Kidney (tissue), 14 donors: ENCODE results near the gene NID1. TPM values are rescaled to one million over a fixed set of nuclear protein-coding genes. Genes with fewer than 3 reads are reported as not detected.

Experiments
- DNase-seq, 5 donors: peaks; one replicate each; pipeline ENCODE4 v3.0.0-alpha.2; 2013 to 2020
- FAIRE-seq: peaks from 2 replicates; lab custom pipeline; 2012; peaks lifted over from hg19 to GRCh38; lab: Jason Lieb, UNC
- H3K27ac ChIP-seq, 2 donors: one replicate each; pipeline ENCODE4 v1.7.0; 2013; ENCODE audit warnings: low read depth in 2 of 2, low read length in 2 of 2, inconsistent platforms in 1 of 2
- H3K27me3 ChIP-seq: one replicate; pipeline ENCODE4 v1.7.1; 2013; ENCODE audit warnings: low read length, inconsistent platforms; ENCODE audit not compliant: control insufficient read depth, insufficient read depth
- H3K36me3 ChIP-seq, 3 donors: one replicate each; pipeline versions ENCODE4 v1.7.0 to v1.7.1; 2013; ENCODE audit warnings: low read length in 3 of 3, control low read depth in 1 of 3, inconsistent platforms in 1 of 3; ENCODE audit not compliant: insufficient read depth in 3 of 3, control insufficient read depth in 2 of 3
- H3K4me1 ChIP-seq, 3 donors: one replicate each; pipeline versions ENCODE4 v1.7.0 to v1.7.1; 2013; ENCODE audit warnings: low read length in 3 of 3, inconsistent platforms in 1 of 3, low read depth in 1 of 3; ENCODE audit not compliant: control insufficient read depth in 2 of 3, insufficient read depth in 2 of 3
- H3K4me3 ChIP-seq, 3 donors: one replicate each; pipeline versions ENCODE4 v1.7.0 to v1.8.1; 2013; ENCODE audit warnings: low read length in 3 of 3, control low read depth in 1 of 3, inconsistent platforms in 1 of 3
- H3K9ac ChIP-seq, 3 donors: one replicate each; pipeline versions ENCODE4 v1.7.0 to v1.7.1; 2013; ENCODE audit warnings: low read length in 3 of 3, control low read depth in 1 of 3, inconsistent platforms in 1 of 3
- H3K9me3 ChIP-seq, 3 donors: one replicate each; pipeline versions ENCODE4 v1.7.0 to v1.7.1; 2013; ENCODE audit warnings: low read length in 3 of 3, control low read depth in 1 of 3, inconsistent platforms in 1 of 3; ENCODE audit not compliant: control insufficient read depth in 2 of 3, insufficient read depth in 1 of 3
- intact Hi-C: fragments of 100-400 bp; cut with DNase I; formaldehyde crosslinking; loops from one replicate; pipeline ENCODE4 v1.11.1; 2022
- polyA plus RNA-seq: library from polyadenylated mRNA; stranded (reverse); fragments of 350-450 nt; fragmentation: Illumina TruSeq; extraction: RNeasy Lipid Tissue Mini Kit (QIAGEN cat#74804); gene quantifications from one replicate; pipeline ENCODE4 v1.2.3, GENCODE V29; 2014; ENCODE audit warnings: low read depth, low replicate concordance; ENCODE audit not compliant: insufficient read depth
- total RNA-seq: library from RNA; stranded (reverse); fragmentation: NEBNext Ultra II Directional; extraction: Animal tissue kit (Norgen Biotek cat#: 25700); gene quantifications from one replicate; pipeline ENCODE4 v1.2.1, GENCODE V29; 2021
- TF ChIP-seq, protein P1 (sequence below): IDR thresholded peaks from 3 replicates; pipeline ENCODE4 v1.5.1; 2012; ENCODE audit warnings: mild to moderate bottlenecking, moderate library complexity, borderline replicate concordance; ENCODE audit not compliant: insufficient read depth; ENCODE audit errors: extremely low read depth
- donor health status: control.
- donor health status: control.
- donor health status: control.
- donor health status: control.
- donor health status: control.
- donor health status: DM: yes; HTN: yes; CAD: no.
- donor health status: Normal renal cell carcinoma (clear cell type).

The NID1 gene
- total and polyA plus RNA-seq, 2 donors from 2014 or later: 7.4 to 70.1 TPM

DNA sequence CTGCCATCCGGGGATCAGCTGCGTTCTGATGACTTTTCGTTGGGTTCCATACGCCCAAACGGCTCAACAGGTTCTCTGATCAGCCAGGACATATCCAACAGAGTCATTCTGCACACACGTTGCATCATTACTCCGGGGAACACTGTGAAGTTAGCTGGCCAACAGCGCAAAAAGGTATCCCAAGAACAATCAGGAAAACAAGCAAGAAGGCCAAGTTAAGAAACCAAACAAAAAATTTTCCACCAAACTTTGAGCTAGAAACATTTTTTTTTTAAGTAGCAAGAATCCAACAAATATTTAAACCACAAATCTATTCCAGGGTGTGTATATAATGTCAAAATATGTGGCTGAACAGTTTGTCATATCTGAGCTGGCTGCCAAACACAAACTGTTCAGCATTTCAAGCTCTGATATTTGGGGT, 29.2 kb downstream of the NID1 start:
- Histone ChIP-seq H3K4me1 (no peaks in the 10 kb centered on the region), H3K9me3 (no peaks in the 10 kb centered on the region), H3K36me3 (peaks cover 0 to 17% (median 10%) of the 10 kb centered on the region in 3 donors), H3K9ac (no peak overlapping the region), H3K4me3 (no peak overlapping the region), H3K27me3 (no peaks in the 10 kb centered on the region), H3K27ac (no peak overlapping the region)
- intact Hi-C loops: no loop called here
- TF ChIP-seq, protein P1, sequence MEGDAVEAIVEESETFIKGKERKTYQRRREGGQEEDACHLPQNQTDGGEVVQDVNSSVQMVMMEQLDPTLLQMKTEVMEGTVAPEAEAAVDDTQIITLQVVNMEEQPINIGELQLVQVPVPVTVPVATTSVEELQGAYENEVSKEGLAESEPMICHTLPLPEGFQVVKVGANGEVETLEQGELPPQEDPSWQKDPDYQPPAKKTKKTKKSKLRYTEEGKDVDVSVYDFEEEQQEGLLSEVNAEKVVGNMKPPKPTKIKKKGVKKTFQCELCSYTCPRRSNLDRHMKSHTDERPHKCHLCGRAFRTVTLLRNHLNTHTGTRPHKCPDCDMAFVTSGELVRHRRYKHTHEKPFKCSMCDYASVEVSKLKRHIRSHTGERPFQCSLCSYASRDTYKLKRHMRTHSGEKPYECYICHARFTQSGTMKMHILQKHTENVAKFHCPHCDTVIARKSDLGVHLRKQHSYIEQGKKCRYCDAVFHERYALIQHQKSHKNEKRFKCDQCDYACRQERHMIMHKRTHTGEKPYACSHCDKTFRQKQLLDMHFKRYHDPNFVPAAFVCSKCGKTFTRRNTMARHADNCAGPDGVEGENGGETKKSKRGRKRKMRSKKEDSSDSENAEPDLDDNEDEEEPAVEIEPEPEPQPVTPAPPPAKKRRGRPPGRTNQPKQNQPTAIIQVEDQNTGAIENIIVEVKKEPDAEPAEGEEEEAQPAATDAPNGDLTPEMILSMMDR: no peak
- FAIRE-seq (no peak), DNase-seq (no peak)

DNA sequence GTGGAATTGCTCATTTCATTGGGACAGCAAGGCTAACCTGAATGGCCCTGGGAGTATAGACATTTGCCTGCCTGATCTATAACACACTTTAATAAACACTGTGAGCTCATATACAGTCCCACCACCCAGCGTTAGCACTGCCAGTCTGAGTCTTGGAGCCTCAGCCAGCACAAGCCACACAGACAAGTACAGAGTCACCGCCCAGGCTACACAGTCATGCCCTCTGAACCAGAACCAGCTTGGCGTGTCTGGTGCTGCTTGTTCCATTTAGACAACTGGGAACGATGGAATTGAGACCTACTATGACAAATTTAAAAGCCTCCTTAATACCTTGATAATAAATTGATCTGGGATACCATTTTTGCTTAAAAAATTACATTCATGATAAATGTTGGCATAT, 31.6 kb downstream of the NID1 start:
- H3K4me3 ChIP-seq: no peak overlapping the region
- H3K9ac ChIP-seq: no peak overlapping the region
- DNase-seq (no peak), FAIRE-seq (no peak)
- H3K27me3 ChIP-seq: no peaks in the 10 kb centered on the region
- H3K27ac ChIP-seq: no peak overlapping the region
- intact Hi-C loops: no loop called here
- peaks cover 2 to 18% (median 17%) of the 10 kb centered on the region in 3 donors for H3K36me3 ChIP-seq
- no peaks in the 10 kb centered on the region for H3K4me1 ChIP-seq
- TF ChIP-seq, protein P1: no peak
- H3K9me3 ChIP-seq: no peaks in the 10 kb centered on the region

DNA sequence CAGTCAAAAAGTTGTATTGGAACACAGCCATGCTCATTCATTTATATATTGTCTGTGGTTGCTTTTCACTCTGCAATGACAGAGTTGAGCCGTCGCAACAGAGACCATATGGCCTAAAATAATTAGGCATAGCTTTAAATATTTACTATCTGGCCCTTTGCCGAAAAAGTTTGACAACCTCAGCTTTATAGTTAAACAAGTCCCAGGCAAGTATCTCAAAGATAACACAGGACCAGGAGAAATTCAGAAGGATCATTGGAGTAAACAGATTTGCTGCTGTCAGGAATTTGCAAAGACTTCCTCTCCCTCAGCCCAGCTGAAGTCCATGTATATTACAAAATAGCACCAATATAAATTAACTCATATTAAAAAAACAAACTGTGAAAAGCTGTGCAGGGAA, 34.4 kb downstream of the NID1 start:
- no peak for FAIRE-seq
- Histone ChIP-seq H3K27me3 (no peaks in the 10 kb centered on the region), H3K36me3 (peaks cover 2 to 22% (median 20%) of the 10 kb centered on the region in 3 donors), H3K9ac (no peak overlapping the region), H3K9me3 (no peaks in the 10 kb centered on the region), H3K27ac (no peak overlapping the region), H3K4me3 (no peak overlapping the region), H3K4me1 (no peaks in the 10 kb centered on the region)
- TF ChIP-seq, protein P1: no peak
- intact Hi-C loops: no loop called here
- peak in 1 of 5 donors; percentile 63 for DNase-seq

DNA sequence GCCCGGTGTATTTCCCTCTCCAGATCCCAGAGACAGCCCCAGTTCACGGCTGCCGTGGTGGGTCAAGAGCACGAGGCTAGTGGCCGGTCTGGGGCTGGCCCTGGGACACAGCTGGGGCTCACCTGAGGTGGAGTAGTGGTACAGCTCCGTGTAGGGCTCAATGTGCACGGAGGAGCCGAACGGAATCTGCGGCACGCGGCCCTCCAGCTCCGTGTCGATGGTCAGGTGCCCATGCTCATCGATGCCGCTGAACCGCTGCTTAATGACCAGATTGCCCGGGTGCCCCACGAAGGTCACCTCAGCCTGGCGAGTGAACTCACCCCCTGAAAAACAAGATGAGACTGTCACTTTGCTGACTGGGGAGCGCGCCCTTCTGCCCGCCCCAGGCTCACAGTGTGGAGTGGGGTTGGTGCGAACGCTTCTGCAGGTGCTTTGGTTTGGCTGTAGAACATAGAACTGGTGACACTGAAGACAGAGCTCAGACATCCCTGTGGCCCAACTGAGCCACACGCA, 35.4 kb downstream of the NID1 start:
- H3K27me3 ChIP-seq: no peaks in the 10 kb centered on the region
- FAIRE-seq: no peak
- no peak overlapping the region for H3K4me3 ChIP-seq
- no peaks in the 10 kb centered on the region for H3K4me1 ChIP-seq
- TF ChIP-seq, protein P1: no peak
- H3K36me3 ChIP-seq: peaks cover 2 to 22% (median 22%) of the 10 kb centered on the region in 3 donors
- H3K9ac ChIP-seq: no peak overlapping the region
- H3K27ac ChIP-seq: no peak overlapping the region
- no peak for DNase-seq
- intact Hi-C loops: no loop called here
- no peaks in the 10 kb centered on the region for H3K9me3 ChIP-seq
